HCT116 (cell line): Measurements from ENCODE around the gene RCL1.

Experiments
- CTCF ChIP-seq, 3 experiments: fragments of 200-600 bp in 1 of 3; sonication (generic) in 1 of 3; IDR thresholded peaks in 2 of 3; conservative IDR thresholded peaks in 1 of 3; 2 replicates each; pipeline ENCODE4 v1.5.1; 2012 to 2017; ENCODE audit warnings: low read depth in 2 of 3, low read length in 2 of 3, antibody characterized with exemption in 1 of 3, borderline replicate concordance in 1 of 3, control low read depth in 1 of 3, mild to moderate bottlenecking in 1 of 3, mixed read lengths in 1 of 3, mixed run types in 1 of 3, moderate library complexity in 1 of 3; ENCODE audit not compliant: insufficient read depth in 1 of 3
- EZH2 ChIP-seq: fragments of 200-600 bp; sonication (generic); IDR thresholded peaks from 2 replicates; pipeline ENCODE4 v1.6.1; 2017; ENCODE audit warnings: antibody characterized with exemption, mixed run types
- JUND ChIP-seq: IDR thresholded peaks from 2 replicates; pipeline ENCODE4 v1.6.1; 2012
- MAX ChIP-seq: IDR thresholded peaks from 2 replicates; pipeline ENCODE4 v1.6.1; 2012
- POLR2AphosphoS5 ChIP-seq: IDR thresholded peaks from 2 replicates; pipeline ENCODE4 v1.6.1; 2011; ENCODE audit warnings: mild to moderate bottlenecking, low read depth, low read length, moderate library complexity
- SRF ChIP-seq: IDR thresholded peaks from 2 replicates; pipeline ENCODE4 v1.6.1; 2012; ENCODE audit warnings: low read depth

DNA sequence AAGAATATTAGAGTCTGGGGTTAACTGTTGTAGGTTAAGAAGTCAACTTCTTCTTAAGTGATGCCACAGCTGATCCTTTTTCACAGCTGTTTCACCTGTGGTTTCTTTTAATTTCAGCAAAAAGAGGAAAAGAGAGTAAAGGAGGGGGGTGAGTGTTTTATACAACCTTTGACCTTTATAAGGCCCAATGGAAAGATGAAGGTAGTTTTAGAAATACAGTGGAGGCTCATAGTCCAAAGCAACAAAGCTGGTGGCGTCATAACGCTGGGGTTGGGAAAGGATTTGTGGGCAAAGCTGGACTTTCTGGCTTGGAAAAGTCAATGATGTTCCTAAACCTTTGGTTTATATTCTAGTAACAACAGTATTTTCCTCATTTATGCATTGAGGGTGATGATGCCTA lies 49.5 kb downstream of the RCL1 start:
- no peak for TF ChIP-seq POLR2AphosphoS5
- TF ChIP-seq CTCF (IDR thresholded peaks at IDR 0.05 in 2 of 3, conservative IDR thresholded peaks at IDR 0.05 in 1 of 3; ENCODE audit: borderline replicate concordance in 1 of 3, insufficient read depth in 1 of 3, low read depth in 2 of 3, low read length in 2 of 3), result no peak
- no peak for TF ChIP-seq JUND
- no peak for TF ChIP-seq MAX
- no peak for TF ChIP-seq EZH2
- no peak for TF ChIP-seq SRF
